DMS53 treated with DMSO at 0.1 percent for 48 hours (cell line): ENCODE measurements around the gene DNAJC2.
"Not testable (repeated sequence)": the region's sequence is repeated elsewhere in the genome, so short reads cannot be mapped to it uniquely, and the experiment has no call there.

Experiments used
- DNase-seq: peaks from one replicate; lab custom pipeline; 2025; ENCODE audit not compliant: unreplicated experiment; lab: John Stamatoyannopoulos, UW

Gene DNAJC2

DNA sequence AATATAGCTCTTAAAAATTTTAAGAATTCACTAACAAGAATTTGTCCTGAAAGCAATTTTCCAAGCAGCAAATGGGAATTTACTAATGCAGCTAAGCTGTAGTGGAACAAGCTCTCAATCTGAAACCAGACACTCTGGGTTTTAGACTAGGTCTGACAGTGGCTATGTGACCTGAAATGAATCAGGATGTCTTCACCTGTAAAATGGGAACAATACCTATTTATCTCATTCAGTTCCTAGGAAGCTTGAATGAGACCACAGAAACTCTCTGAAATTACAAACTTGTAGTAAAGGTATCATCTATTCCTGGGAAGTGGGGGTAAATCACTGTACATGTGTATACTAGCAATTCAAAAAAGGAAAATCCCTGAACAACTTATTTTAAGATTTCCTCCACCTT, 1.2 kb downstream of the DNAJC2 start:
- no peak for DNase-seq

DNA sequence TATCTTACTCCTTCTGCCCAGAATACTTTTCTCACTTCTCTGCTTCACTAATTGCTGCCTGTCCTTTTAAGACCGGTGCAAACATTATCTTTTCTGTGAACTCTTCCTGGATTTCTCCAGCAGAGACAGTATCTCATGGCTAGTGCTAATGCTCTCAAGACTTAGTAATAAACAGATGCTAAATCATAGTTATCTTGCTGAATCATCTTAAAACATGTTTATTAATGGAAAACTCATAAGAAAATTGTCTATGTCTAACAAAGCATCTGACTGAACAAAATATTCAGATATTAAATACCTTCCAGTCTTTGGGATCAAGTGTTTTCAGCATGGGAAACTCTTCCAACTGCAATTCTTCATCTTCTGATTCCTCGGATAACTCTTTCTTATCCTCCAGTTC, 3.1 kb downstream of the DNAJC2 start:
- DNase-seq, result no peak

DNA sequence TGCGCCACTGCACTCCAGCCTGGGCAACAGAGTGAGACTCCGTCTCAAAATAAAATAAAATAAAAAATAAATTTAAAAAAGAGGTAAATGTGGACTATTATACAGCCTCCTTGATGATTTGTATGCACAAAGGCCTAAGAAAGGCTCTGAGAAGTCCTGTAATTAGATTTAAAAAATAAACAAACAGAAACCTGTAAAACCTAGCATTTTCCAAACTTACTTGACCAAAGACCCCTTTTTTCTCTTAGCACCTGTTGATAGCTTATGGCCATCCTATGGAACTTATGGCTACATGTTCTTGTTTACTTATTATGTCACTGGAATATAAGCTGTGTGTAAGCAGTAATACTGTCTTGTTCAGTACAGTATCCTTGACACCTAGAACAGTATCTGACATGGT, 5.7 kb downstream of the DNAJC2 start:
- DNase-seq, result no peak

DNA sequence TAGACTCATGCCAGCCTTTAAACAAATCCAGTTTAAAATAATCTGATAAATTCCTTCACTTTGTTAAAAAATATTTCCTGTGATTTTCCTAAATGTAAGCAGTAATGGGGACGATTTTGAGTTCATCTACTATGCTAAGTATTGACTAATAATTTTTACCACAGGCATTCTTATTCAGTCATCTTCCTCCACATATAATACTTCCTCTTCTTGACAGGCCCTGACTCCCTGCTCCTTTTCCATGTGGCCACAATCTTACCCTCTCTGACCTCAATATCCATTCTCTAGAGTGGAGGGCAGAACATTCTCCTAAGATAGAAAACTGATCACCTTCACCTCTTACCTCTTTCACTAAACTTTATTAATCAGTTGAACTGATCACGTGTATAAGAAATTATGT, 7.8 kb downstream of the DNAJC2 start:
- no peak for DNase-seq

DNA sequence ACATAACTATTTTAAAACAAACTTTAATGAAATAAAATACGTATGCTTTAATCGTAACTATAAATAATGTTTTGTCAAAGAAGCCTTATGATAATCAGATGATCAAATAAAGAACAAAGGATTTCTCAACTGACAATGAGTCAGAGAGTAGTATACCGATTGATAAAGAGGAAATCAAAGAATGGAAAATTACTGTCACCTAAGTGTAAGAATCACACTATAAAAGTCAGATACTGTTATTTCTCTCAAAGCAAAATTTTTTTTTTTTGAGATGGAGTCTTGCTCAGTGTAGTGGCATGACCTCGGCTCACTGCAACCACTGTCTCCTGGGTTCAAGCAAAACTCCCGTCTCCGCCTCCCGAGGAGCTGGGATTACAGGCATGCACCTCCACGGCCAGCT, 18.8 kb downstream of the DNAJC2 start:
- DNase-seq, result no peak

DNA sequence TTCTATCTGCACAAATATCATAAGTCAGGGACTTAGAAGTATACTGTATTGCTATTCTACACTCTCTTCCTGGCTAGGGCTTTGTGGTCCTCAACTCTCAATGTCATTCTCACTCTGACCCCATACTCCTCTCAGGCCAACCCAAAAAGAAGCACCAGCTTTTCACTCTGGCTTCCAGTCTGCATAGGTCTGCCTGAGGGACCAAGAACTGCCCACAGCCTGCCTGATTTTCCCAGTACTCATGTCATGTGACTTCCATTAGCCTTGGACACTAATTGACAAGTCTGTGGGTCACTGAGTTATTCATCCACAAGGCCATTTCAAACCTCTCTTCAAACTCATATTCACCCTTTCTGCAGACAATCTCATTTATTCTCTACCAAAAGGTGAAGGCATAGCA, 27.6 kb downstream of the DNAJC2 start:
- no peak for DNase-seq

DNA sequence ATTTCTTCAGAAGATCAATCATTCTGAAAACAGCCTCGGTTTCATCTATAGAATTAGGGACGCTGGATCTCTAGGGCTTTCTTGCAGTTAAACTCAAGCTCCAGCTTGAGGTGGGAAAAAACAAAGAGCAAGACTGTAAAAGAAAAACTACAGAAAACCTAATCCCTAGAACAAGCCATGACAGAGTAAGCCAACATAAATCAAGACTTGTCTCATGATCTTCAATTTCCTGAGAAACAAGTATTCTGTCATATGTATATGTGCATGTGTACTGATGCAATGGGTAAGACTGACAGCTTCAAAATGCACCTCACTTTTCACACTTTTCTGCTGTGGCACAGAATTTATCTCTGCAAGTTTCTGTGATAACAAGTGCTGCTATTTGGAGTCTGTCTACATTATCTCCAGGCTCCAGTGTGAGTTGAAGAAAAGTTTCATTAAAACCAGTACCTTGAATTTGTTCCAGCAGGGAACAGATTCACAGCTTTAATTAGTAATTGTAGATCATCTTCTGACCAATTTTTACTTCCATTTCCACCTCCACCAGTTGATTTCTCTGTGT, 28.1 kb downstream of the DNAJC2 start:
- no peak for DNase-seq

DNA sequence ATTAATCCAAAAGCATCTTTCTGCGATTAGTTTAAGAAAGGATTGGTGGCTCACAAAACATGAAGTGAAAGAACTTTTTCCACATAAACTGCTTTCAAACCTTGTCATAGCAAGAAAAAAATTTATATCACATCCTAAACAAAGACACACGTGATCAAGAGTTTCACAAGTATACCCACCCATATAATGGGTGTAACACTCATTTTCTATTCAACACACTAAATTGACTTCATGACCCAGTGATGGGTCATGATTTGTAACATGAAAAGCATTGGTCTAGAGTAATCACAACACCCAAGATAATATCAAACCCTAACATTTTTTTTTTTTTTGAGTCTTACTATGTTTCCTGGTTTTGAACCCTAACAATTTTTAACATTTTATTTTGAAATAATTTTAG, 29.7 kb downstream of the DNAJC2 start:
- DNase-seq, result no peak

DNA sequence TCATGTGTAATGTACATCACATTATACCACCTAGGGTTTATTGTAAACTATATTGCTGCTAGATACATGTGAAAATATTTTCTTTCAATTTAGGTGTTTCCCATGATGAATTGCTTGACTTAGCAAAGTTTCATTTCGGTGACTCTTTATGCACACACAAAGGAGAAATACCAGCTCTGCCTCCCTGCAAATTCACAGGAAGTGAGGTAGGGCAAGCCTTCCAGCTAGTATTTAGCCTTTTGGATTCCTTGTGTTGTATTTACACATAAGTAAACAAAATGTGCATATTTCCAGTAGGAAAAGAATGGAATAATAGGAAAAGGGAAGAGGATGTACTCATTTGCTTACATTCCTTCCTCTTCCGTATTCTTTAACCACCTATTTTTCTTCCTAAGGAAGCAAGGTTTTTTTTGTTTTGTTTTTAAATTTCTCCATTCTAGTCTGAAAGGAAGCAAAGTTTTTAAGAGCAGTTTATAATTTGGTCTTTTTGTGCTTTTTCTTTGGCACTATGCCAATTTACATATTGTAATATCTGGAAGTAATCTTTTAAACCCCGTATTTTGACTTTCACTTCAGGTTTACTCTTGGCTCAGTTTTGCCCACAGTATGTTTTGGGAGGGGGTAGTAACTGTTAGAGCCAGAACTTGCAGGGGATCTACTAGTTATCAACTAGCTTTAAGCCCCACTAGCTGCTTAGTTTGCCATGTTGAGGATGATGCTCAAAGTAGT, 36.9 kb downstream of the DNAJC2 start:
- DNase-seq, result no peak

DNA sequence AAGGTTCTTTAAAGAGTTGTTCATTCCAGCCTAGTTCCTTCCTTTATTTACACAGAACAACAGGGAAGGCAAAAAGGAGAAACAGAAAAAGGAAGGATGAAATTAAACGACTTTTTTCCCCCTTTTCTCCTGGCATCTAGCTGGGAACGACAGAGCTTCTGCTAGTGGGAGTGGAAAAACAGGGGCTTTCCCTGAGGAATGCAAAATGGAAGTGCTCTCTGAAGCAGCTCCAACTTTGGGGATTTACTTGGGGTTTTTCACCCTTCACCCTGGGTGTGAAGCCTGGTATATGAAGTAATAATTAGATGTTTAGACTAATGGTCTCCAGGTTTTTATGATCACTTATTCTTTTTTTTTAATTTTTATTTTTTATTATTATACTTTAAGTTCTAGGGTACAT, 43.1 kb downstream of the DNAJC2 start:
- DNase-seq, result no peak

DNA sequence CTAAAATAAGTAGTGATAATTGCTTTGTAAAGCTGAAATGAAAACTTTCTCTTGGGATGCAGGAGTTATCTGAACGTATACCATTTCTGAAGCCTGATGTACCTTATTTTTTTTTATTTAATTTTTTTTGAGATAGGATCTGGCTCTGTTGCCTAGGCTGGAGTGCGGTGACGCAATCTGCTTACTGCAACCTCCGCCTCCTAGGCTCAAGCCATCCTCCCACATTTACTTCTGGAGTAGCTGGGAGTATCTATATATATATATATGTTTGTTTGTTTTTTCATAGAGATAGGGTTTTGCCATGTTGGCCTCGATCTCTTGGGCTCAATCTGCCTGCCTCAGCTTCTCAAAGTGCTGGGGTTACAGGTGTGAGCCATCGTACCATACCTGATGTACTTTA, 44.9 kb downstream of the DNAJC2 start:
- DNase-seq, result no peak

DNA sequence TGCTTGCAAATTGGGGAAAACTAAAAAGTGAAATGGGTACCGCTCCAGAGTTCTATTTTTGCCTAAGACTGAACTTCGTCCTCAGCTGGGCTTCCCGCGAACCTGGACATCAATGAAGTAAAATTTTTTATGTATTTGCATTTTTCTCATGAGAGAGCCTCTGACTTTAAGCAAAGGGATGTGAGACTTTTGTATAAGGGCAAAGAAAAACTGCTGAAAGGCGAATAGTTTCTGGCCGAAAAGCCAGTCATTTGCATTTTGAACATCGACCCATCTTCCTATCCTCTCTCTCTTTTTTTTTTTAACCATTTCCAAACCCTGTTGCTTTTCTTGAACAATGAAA, 46.8 kb downstream of the DNAJC2 start:
- no peak for DNase-seq

DNA sequence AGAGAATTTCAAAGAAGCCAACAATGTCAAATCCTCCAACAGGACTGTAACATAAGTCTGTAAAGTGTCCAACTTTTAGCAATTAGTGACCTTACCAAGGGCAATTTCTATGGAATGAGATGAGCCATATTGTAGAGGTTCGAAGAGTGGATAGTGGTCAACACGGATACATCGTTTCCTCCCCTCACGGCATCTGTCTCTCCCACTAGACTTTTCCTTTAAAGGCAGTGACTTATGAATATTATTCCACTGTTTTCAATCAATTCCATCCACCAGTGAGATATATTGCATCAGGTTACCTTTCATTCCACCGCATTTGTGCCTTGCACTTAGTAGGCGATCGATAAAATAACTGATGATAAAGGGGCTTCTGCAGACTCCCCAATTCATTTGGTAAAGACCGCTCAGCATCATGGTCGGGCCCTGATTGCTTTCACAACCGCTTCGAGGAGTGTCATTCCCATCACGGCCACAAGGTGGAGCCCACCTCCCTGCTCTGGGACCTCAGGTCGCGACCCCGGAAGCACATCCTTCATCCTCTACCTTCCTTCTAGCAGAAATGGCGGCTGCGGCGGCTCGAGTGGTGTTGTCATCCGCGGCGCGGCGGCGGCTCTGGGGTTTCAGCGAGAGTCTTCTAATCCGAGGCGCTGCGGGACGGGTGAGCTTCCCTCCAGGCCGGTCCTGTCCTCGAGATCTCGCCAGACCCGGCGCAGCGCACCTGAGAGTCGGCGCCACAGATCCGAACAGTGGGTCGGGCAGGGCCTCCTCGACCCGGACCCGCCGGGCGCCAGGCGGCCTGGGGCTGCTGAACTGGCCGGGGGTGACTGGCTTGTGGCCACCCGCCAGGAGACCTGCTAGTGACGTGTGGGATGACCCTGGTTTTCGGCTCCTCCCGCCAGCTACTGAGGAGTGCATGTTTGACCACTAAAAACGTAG, 47.4 kb downstream of the DNAJC2 start, which contains the start of gene PMPCB:
Gene PMPCB, plus strand, starts transcription at position 535 of the 936 bp plus-strand sequence. Its CDS starts 25 bp downstream, at position 560.
- peak; percentile 91 for DNase-seq

DNA sequence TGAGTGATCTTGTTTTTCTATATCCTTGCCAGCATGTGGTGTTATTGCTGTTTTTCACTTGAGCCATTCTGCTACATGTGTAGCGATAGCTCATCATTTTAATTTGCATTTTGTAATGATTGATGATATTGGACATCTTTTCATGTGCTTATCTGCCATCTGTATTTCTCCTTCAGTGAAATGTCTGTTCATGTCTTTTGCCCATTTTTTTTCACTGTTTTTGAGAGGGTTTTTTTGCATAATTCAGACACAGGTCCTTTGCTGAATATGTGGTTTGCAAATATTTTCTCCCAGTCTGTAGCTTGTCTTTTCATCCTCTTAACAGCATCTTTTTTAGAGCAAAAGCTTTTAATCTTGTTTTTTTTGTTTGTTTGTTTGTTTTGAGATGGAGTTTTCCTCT, 51.0 kb downstream of the DNAJC2 start:
- DNase-seq, result no peak

DNA sequence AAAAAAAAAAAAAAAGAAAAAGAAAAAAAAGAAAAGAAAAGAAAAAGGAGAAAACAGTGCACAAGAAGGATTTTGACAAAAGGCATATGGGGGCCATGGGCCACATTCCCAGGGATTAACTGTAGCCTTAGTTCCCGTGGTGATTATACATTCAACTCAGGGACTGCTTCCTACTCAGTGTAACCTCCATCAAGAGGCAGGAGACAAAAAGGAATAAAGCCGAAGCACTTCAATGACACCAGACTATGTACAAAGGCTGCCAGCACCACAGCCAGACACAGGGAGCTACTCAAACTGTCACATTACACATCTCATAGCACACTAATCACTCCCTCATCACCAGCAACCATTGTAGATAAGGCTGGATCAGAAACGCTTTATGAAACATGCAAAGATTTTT, 52.4 kb downstream of the DNAJC2 start:
- DNase-seq, result no peak

DNA sequence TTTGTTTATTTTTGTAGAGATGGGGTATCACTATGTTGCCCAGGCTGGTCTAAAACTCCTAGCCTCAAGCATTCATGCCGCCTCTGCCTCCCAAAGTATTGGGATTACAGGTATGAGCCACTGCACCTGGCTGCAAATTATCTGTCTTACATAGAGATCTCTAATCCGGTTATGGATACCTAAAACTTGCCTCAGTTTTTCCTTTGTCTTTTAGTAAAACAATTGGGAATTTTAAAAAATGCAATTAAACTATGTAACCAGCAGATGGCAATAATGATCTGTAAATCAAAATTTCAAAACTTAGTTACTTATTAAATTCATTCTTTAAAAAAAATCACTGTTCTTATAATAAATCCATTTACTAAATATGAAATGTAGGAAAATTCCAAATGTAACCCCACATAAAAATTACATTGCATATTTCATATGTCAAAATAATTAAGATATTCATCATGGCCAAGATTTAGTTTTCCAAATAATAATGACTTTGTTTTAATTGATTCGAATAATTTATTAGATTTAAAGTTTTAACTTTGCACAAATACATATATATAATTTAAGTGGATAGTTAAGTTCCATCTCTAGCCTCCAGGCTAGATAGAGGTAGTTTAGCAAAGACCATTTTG, 61.7 kb downstream of the DNAJC2 start:
- not testable (repeated sequence) for DNase-seq

DNA sequence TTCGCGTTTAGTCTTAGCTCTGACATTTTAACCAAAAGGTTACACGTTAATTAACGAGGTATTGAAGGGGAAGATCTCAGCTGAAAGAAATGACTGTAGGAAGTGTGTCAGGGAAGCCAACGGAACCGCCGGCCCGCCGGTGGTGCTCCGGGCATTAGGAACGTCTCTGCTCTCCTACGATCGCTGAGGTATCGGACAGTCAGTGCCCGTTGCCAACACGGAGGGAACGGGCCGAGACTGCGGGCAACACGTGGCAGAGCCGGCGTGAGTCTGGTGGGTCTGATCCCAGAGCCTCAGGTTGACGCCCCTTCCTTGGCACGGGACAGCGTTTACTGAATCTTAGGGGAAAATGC, 63.8 kb downstream of the DNAJC2 start:
- peak; percentile 22 for DNase-seq

DNA sequence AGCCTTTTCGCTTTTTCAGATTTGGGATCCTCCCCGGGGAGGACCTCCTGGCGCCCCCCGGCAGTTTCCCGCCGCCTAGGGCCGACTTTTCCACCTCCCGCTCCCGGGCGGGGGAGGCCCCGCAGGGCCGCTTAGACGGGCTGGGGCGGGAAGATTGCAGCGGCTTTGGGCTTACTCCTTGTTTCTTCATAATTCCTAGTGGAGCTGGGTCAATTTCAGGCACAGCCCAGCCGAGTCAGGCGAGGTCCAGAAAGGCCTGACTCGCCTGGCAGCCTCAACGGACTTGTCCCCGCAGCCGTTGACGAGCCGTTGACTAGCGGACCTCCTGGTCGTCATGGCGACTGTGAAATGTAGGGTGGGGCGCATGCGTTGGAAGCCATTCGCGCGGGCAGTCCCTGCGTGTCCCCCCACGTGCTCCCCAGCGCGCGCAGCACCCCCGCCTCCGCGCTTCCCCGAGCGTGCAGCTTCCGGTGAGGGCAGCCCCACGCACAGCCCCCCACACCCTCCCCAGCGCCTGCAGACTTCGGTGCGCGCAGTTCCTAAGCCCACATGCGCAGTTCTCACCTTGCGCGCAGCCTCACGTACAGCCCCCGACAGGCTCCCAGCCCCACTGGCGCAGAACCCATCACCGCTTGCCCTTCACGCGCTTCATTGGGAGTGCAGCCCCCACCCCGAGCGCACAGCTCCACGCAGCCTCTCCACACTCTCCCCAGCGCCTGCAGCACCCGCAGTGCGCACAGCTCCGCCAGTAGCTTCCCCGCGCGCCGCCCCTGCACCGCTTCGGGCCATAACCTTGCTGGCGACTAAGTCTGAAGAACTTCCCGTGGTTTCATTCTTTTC, 64.4 kb downstream of the DNAJC2 start:
- DNase-seq, result peak; percentile 43

DNA sequence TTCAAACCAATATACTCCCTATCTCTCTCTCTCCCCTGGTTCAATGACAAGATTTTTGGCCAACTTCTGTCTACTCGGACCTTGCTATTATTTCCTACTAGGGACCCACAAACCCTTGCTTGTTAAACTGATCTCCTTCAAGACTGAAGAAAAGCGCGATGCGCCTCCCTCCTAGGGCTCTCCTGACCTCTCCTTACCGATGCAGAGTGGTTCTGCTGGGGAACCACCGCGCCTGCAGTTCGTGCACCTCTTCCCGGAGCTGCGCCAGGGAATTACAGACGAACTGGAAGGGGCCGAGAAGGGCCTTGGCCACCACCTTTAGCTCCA, 65.0 kb downstream of the DNAJC2 start:
- peak; percentile 43 for DNase-seq

DNA sequence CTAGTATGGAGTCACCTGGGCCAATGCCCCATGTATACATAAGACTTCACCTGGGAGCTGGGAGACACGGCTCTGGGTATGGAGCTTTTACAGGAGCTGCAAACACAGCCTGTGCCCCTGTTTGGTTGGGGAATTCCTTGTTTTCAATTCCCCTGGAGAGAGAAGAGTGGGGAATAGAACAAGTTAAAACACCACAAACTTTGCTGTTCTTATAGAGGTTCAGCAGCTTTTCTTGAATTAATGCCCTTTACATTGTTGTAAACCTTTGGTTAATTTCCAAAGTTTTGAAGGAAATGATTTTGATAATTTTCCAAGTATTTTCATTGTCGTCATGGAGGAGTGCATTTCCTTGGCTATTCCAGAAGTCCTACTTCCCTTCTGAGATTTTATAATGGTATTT, 66.4 kb downstream of the DNAJC2 start:
- DNase-seq, result not testable (repeated sequence)

DNA sequence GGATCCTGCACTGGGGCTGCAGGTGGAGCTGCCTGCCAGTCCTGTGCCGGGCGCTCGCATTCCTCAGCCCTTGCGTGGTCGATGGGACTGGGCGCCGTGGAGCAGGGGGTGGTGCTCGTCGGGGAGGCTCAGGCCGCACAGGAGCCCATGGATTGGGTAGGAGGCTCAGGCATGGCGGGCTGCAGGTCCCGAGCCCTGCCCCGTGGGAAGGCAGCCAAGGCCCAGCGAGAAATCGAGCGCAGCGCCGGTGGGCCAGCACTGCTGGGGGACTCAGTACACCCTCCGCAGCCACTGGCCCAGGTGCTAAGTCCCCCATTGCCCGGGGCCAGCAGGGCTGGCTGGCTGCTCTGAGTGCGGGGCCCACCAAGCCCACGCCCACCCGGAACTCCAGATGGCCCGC, 69.7 kb downstream of the DNAJC2 start:
- DNase-seq, result not testable (repeated sequence)
